PFSK-1 (cell line): ENCODE measurements around the gene ZNF331.

ENCODE experiments used
- POLR2AphosphoS5 ChIP-seq: IDR thresholded peaks from 2 replicates; pipeline ENCODE4 v1.6.1; 2012; ENCODE audit warnings: low read depth, mild to moderate bottlenecking, control low read depth, low read length, moderate library complexity
- REST ChIP-seq, 2 experiments: IDR thresholded peaks; 2 replicates each; pipeline versions ENCODE4 v1.6.1 to v1.8.0; 2011 to 2012; ENCODE audit warnings: low read depth in 2 of 2, low read length in 2 of 2, control low read depth in 1 of 2, inconsistent platforms in 1 of 2, mild to moderate bottlenecking in 1 of 2, moderate library complexity in 1 of 2; ENCODE audit not compliant: insufficient read depth in 1 of 2
- SIN3A ChIP-seq: IDR thresholded peaks from 2 replicates; pipeline ENCODE4 v1.6.1; 2012; ENCODE audit warnings: mild to moderate bottlenecking, low read length, moderate library complexity, borderline replicate concordance; ENCODE audit not compliant: insufficient read depth
- TAF1 ChIP-seq: IDR thresholded peaks from 2 replicates; pipeline ENCODE4 v1.6.1; 2012; ENCODE audit warnings: low read length, control low read depth, borderline replicate concordance; ENCODE audit not compliant: insufficient read depth

GRCh38 chr19:53579518-53579917, 41.6 kb downstream of the ZNF331 start:
- TF ChIP-seq TAF1 (no peak), SIN3A (no peak), REST (IDR thresholded peaks at IDR 0.05; ENCODE audit: insufficient read depth in 1 of 2, low read depth in 2 of 2, low read length in 2 of 2) (no peak), POLR2AphosphoS5 (no peak)
